NT2/D1 (cell line): ENCODE measurements around the gene NR1I3.

Experiments
- SUZ12 ChIP-seq: IDR thresholded peaks from 2 replicates; pipeline ENCODE4 v1.6.1; 2011; ENCODE audit not compliant: insufficient read length, insufficient read depth; ENCODE audit errors: extremely low read depth
- YY1 ChIP-seq: IDR thresholded peaks from 2 replicates; pipeline ENCODE4 v1.6.1; 2011; ENCODE audit not compliant: insufficient read length, insufficient read depth

GRCh38 chr1:161223805-161224694, 14.0 kb downstream of the NR1I3 start:
- TF ChIP-seq YY1 = no peak
- TF ChIP-seq SUZ12 = no peak
